GM18867 (cell line): ENCODE results near the gene SPN.
"Not testable (repeated sequence)": the region's sequence is repeated elsewhere in the genome, so short reads cannot be mapped to it uniquely, and the experiment has no call there.

Experiments
- ATAC-seq: cut with Tn5 transposase; IDR thresholded peaks from one replicate; pipeline ENCODE4 v1.9.1; 2021; ENCODE audit warnings: mild to moderate bottlenecking, moderate library complexity; ENCODE audit not compliant: unreplicated experiment

Gene SPN

DNA sequence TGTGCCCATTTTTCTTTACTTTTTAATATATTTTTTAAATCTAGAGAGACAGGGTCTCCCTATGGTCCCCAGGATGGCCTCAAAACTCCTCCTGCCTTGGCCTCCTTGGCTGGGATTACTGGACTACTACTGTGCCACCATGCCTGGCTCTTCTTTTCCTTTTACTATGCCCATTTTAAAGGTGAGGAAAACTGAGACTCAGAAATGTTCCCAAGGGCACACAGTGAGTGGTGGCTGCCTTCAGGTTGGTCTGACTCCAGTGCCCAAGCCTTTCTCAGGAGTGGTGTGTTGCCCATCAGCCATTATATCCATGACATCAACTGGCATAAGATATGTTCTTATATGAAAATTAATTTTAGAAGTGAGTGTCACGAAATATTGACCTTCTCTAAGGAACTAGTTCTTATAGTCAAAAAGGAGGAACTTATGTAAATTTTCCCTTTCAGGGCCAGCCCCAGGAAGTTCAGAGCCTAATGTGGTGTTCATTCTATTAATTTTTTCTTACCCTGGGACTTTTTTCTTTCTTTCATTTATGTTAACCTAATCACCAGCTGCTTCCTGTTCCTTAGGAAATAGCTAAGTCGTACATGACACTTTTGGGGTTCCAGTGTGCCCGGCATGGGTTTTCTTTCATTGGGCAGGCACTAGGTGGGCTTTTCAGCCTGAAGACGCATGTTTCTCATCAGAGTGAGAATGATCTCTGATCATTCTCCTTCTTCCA is 17.9 kb upstream of the SPN start:
- ATAC-seq, result no peak

- ATAC-seq, result no peak
These were observed 17.3 kb upstream of the SPN start for GRCh38 chr16:29645694-29646187.

DNA sequence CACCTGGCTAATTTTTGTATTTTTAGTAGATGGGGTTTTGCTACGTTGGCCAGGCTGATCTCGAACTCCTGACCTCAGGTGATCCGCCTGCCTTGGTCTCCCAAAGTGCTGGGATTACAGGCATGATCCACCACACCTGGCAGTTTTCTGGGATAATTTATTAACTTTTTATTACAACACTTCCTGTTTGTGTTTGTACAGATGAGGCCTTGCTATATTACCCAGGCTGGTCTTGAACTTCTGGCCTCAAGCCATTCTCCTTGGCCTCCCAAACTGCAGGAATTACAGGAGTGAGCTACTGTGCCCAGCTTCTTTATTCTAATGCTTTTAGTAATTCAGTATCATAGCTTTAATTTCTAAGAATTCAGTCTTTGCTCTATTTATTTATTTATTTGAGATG is 16.1 kb upstream of the SPN start:
- ATAC-seq, result no peak

- ATAC-seq, result no peak
These were observed 13.2 kb upstream of the SPN start for GRCh38 chr16:29649588-29650494.

DNA sequence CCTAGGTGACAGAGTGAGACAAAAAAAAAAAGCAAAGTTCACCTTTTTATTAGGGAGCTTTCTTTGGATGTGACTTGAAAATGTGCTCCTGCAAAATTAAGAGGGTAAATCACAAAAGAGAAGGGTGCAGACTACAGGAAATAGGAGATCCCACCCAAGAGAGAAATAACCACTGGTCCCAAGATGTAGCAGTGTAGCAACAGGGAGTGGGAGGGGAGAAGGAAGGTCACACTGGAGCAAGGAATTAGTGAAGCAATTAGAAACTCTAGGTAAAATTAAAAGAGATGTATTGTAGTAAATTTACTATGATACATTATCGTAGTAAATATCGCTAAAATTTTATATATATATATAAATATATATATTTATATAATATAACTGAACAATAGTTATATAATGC is 12.3 kb upstream of the SPN start:
- ATAC-seq, result no peak

DNA sequence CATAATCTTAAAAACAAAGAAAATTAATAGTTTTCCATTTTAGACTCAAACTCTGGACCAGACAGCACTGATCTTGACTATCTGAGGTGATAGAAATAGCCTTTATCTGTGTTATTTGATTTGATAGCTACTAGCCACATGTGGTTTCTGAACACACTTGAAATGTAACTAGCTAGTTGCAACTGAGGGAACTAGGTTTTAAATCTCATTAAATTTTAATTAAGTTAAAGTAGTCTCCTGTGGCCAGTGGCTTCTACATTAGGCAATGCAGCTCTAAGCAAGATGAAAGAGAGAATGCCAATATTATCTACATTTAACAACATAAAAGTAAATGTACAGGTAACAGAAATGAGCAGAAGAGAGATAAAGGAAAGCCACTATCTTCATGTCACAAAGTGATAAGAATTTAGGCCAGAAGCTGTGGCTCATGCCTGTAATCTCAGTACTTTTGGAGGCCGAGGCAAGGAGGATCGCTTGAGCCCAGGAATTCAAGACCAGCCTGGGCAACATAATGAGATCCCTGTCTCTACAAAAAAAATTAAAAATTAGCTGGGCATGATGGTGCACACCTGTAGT is 11.2 kb upstream of the SPN start:
- ATAC-seq, result no peak

DNA sequence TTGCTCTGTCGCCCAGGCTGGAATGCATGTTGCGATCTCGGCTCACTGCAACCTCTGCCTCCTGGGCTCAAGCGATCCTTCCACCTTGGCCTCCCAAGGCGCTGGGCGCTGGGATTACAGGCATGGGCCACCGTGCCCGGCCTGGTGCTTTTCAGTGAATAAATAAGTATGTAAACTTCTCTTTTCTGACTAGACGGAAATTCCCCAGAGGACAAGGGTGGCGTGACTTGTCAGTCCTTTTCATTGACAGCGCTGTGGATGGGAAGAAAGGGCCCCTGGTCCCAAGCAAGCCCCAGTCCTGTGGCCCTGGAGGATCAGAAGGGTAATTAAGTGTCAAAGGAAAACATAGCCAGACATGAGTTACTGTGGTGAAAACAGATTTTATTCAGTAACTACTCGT is 9.6 kb upstream of the SPN start:
- no peak for ATAC-seq

- ATAC-seq, result not testable (repeated sequence)
These were observed 9.2 kb upstream of the SPN start for GRCh38 chr16:29653890-29654289.

GRCh38 chr16:29656688-29657523 is 6.1 kb upstream of the SPN start:
- ATAC-seq, result no peak

GRCh38 chr16:29658705-29659104 is 4.3 kb upstream of the SPN start:
- ATAC-seq, result no peak

DNA sequence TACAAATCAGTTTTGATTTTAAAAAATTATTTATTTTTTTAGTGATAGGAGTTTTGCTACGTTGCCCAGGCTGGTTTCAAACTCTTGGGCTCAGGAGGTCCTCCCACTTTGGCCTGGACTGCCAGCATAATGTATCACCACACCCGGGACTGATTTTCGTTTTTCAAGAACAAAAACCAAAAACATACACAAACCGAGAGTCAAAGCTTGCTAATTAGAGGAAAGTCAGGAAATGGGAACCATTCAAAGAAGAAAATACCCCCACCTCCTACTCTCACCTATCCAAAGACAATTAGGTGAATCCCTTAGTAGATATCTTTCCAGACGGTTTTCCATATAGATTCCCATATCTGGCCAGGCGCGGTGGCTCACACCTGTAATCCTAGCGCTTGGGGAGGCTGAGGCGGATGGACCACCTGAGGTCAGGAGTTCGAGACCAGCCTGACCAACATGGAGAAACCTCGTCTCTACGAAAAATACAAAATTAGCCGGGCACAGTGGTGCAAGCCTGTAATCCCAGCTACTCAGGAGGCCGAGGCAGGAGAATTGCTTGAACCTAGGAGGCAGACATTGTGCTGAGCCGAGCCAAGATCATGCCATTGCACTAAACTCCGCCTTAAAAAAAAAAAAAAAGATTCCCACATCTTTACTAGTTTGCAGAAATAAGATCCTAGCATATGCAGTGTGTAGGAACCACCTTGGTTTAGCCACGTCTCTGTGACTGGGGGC is 883 bp upstream of the SPN start:
- no peak for ATAC-seq

DNA sequence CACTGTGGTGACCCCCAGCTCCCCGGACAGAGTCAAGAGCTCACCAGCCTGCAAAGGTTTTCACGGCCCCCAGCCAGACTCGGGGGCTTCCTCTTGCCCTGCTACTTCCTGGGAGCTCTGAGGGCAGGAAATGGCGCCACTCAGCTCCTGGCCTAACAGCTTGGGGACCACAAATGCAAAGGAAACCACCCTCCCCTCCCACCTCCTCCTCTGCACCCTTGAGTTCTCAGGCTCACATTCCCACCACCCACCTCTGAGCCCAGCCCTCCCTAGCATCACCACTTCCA is 375 bp upstream of the SPN start:
- no peak for ATAC-seq

DNA sequence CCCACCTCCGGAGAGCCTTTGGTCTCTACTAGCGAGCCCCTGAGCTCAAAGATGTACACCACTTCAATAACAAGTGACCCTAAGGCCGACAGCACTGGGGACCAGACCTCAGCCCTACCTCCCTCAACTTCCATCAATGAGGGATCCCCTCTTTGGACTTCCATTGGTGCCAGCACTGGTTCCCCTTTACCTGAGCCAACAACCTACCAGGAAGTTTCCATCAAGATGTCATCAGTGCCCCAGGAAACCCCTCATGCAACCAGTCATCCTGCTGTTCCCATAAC is 702 bp downstream of the SPN start:
- no peak for ATAC-seq

GRCh38 chr16:29664091-29664921 is 1.3 kb downstream of the SPN start:
- no peak for ATAC-seq

DNA sequence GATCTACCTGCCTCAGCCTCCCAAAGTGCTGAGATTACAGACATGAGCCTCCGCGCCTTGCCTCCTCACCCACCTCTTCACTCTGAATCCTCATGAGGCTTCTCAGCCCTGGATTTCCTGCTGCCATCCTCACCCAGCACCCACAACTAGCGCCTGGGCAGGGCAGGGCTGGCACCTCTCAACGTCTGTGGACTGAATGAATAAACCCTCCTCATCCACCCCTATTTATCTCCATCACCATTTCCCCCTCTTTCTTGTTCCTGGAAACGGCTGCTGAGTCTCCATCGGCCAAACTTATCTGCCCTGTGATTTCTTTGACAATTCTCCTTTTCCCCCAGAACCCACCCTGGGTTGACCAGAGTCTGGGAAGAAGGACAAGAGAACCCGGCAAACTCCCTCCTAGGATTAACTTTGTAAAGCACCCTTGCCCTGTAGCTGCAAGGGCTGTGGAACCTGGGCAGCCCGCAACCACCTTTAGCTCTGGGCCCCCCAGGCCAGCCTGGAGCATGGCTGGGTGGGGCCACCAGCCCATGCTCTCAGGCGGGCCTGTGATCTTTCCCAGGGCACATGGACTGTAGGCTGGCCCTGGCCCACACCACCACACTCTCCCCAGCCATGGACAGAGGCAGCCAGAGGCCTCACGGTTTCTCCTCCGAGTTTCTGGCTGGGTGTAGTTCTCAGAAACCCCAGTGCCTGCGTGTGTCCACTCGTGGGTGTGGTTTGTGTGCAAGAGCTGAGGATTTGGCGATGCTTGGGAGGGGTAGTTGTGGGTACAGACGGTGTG is 2.4 kb downstream of the SPN start:
- ATAC-seq, result no peak

GRCh38 chr16:29667322-29667610 is 4.2 kb downstream of the SPN start:
- not testable (repeated sequence) for ATAC-seq

- no peak for ATAC-seq
These were observed 4.7 kb downstream of the SPN start for GRCh38 chr16:29667755-29668154.

GRCh38 chr16:29668267-29668666 is 5.2 kb downstream of the SPN start:
- no peak for ATAC-seq

GRCh38 chr16:29673501-29673900 is 10.5 kb downstream of the SPN start:
- no peak for ATAC-seq
